RWPE2 (cell line): ENCODE results near the gene SCUBE1.

Source experiments
- ATAC-seq: fragments of 200-7000 bp; cut with Tn5 transposase; 3 replicates; pipeline ENCODE4 v1.9.1; 2021; ENCODE audit warnings: low read depth
- DNase-seq: peaks from one replicate; pipeline ENCODE4 v3.0.0-alpha.2; 2020; ENCODE audit warnings: low spot score
- H3K27ac ChIP-seq: fragments of 450-650 bp; 2 replicates; pipeline ENCODE4 v1.5.1; 2017; ENCODE audit warnings: mild to moderate bottlenecking; ENCODE audit not compliant: poor library complexity, severe bottlenecking
- H3K27me3 ChIP-seq: fragments of 250-450 bp; sonication (Bioruptor Pico); 2 replicates; pipeline ENCODE4 v1.5.1; 2021; ENCODE audit warnings: mild to moderate bottlenecking, moderate library complexity; ENCODE audit not compliant: insufficient read depth, poor library complexity, severe bottlenecking
- H3K36me3 ChIP-seq: fragments of 250-450 bp; sonication (Bioruptor Pico); 2 replicates; pipeline ENCODE4 v1.5.1; 2020; ENCODE audit warnings: low read depth, mild to moderate bottlenecking, moderate library complexity
- H3K4me1 ChIP-seq: fragments of 250-450 bp; sonication (Bioruptor Pico); 2 replicates; pipeline ENCODE4 v1.5.1; 2021; ENCODE audit warnings: mild to moderate bottlenecking, moderate library complexity; ENCODE audit not compliant: insufficient read depth, poor library complexity, severe bottlenecking
- H3K4me3 ChIP-seq: fragments of 250-450 bp; sonication (Bioruptor Pico); 2 replicates; pipeline ENCODE4 v1.5.1; 2021; ENCODE audit warnings: mild to moderate bottlenecking, moderate library complexity; ENCODE audit not compliant: severe bottlenecking
- H3K9me3 ChIP-seq: fragments of 250-450 bp; sonication (Bioruptor Pico); 2 replicates; pipeline ENCODE4 v1.5.1; 2021; ENCODE audit warnings: mild to moderate bottlenecking, moderate library complexity; ENCODE audit not compliant: severe bottlenecking
- TF ChIP-seq, protein P1 (sequence below): fragments of 450-650 bp; IDR thresholded peaks from one replicate; pipeline ENCODE4 v1.5.1; 2017; ENCODE audit warnings: mild to moderate bottlenecking, moderate library complexity; ENCODE audit not compliant: poor library complexity, severe bottlenecking

The SCUBE1 gene

DNA sequence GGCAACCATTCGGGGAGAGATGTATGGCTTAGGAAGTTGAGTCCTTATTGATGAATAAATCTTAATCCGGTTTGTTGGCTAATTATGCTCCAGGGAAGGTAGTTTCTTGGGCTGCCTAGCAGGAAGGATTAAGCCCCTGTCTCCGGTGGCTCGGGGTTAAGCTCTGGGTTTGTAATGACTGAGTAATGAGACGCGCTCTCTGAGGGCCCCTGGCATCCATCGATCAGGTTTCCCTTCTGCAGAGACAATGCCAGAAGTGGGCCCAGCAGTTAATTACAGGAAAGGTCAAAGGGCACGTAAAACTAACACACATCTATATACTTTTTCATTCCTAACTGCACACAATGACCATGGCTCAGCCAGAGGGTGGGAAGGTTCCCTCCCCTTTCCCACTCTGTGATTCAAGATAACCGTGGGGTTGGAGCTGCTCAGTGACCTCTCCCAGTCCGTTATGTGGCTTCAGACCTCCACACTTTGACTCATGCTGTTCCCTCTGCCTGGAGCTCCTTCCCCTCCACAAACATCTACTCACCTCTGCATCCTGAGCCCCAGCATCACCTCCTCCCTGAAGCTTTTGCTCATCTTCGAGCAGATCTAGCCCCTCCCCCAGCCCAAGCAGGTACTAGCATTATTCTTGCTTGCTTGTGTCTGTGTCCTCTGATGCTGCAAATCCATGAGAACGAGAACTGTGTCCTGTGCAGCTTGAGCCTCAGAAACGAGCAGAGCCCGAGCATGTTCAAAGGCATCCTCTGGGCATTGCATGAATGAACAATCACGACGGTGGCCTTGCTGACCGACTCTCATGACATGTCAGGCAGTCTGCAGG, 16.6 kb downstream of the SCUBE1 start:
- no peak for DNase-seq
- Histone ChIP-seq H3K27ac (no peak overlapping the region), H3K4me1 (no peaks in the 10 kb centered on the region), H3K4me3 (no peak overlapping the region), H3K27me3 (peaks cover 6% of the 10 kb centered on the region), H3K36me3 (no peaks in the 10 kb centered on the region), H3K9me3 (no peaks in the 10 kb centered on the region)
- TF ChIP-seq, protein P1, sequence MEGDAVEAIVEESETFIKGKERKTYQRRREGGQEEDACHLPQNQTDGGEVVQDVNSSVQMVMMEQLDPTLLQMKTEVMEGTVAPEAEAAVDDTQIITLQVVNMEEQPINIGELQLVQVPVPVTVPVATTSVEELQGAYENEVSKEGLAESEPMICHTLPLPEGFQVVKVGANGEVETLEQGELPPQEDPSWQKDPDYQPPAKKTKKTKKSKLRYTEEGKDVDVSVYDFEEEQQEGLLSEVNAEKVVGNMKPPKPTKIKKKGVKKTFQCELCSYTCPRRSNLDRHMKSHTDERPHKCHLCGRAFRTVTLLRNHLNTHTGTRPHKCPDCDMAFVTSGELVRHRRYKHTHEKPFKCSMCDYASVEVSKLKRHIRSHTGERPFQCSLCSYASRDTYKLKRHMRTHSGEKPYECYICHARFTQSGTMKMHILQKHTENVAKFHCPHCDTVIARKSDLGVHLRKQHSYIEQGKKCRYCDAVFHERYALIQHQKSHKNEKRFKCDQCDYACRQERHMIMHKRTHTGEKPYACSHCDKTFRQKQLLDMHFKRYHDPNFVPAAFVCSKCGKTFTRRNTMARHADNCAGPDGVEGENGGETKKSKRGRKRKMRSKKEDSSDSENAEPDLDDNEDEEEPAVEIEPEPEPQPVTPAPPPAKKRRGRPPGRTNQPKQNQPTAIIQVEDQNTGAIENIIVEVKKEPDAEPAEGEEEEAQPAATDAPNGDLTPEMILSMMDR: no peak
- ATAC-seq: no peak

GRCh38 chr22:43325176-43325575, 18.0 kb downstream of the SCUBE1 start:
- peaks cover 6% of the 10 kb centered on the region for H3K27me3 ChIP-seq
- H3K36me3 ChIP-seq: no peaks in the 10 kb centered on the region
- TF ChIP-seq, protein P1: no peak

GRCh38 chr22:43320943-43321900, 21.9 kb downstream of the SCUBE1 start:
- TF ChIP-seq, protein P1: no peak
- no peak for DNase-seq
- ATAC-seq: no peak

More at GRCh38 chr22:43325176-43325575, 18.0 kb downstream of the SCUBE1 start:
- no peak for DNase-seq
- no peak for ATAC-seq
- Histone ChIP-seq H3K27ac (no peak overlapping the region), H3K4me3 (no peak overlapping the region), H3K4me1 (no peaks in the 10 kb centered on the region), H3K9me3 (no peaks in the 10 kb centered on the region)

DNA sequence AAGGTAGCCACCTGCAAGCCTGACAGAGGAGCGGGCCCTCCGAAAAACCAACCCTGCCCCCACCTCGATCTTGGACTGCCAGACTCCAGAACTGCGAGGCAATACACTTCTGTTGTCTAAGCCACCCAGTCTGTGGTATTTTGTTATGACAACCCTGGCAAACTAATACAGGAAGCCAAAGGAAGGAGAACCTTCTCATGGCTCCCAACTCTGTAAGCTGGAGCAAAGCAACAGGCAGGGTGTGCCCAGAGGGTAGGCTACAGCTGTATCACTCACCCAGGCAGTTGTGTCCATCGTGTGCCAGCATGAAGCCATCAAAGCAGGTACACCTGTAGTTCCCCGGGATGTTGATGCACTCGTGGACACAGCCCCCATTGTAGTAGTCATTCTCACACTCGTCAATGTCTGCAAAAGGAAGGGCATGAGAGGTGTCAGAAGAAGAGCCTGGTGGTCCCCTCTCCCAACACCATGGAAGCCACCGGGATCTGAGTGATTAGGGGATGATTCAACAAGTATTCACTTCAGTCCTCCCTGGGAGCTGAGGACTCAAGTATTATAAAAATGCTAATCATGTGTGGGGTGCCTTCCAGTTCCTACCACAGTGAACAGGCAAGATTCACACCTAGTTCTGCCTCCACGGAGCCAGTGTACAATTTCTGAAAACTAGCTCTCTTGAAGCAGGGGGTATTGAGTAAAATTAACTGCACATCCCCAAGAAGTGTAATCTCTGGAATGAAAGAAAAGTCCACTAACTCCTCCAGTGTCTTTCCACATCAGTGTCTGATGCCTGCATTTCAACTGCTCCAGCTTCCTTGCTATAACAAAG, 23.3 kb downstream of the SCUBE1 start:
- ATAC-seq: no peak
- TF ChIP-seq, protein P1: no peak
- peaks cover 11% of the 10 kb centered on the region for H3K27me3 ChIP-seq
- H3K36me3 ChIP-seq: no peaks in the 10 kb centered on the region
- H3K27ac ChIP-seq: no peak overlapping the region
- H3K4me3 ChIP-seq: no peak overlapping the region
- no peaks in the 10 kb centered on the region for H3K4me1 ChIP-seq
- DNase-seq: no peak
- H3K9me3 ChIP-seq: no peaks in the 10 kb centered on the region

More at GRCh38 chr22:43320943-43321900, 21.9 kb downstream of the SCUBE1 start:
- H3K27me3 ChIP-seq: peaks cover 6% of the 10 kb centered on the region
- H3K4me1 ChIP-seq: no peaks in the 10 kb centered on the region
- no peaks in the 10 kb centered on the region for H3K36me3 ChIP-seq
- no peaks in the 10 kb centered on the region for H3K9me3 ChIP-seq
- H3K4me3 ChIP-seq: no peak overlapping the region
- no peak overlapping the region for H3K27ac ChIP-seq
